IPS-15b (cell line): ENCODE data around the gene MEG3.

Source experiments
- H3K27me3 ChIP-seq: one replicate; pipeline ENCODE4 v1.6.1; 2013; ENCODE audit warnings: low read length; ENCODE audit not compliant: control insufficient read depth, insufficient read depth
- H3K36me3 ChIP-seq: one replicate; pipeline ENCODE4 v1.6.1; 2013; ENCODE audit warnings: low read length; ENCODE audit not compliant: control insufficient read depth, insufficient read depth
- H3K4me1 ChIP-seq: one replicate; pipeline ENCODE4 v1.6.1; 2013; ENCODE audit warnings: mild to moderate bottlenecking, low read length; ENCODE audit not compliant: control insufficient read depth, insufficient read depth
- H3K4me3 ChIP-seq: one replicate; pipeline ENCODE4 v1.5.1; 2013; ENCODE audit warnings: low read depth, low read length
- H3K9ac ChIP-seq: one replicate; pipeline ENCODE4 v1.6.1; 2013; ENCODE audit warnings: low read depth, mild to moderate bottlenecking, low read length
- H3K9me3 ChIP-seq: one replicate; pipeline ENCODE4 v1.6.1; 2013; ENCODE audit warnings: mild to moderate bottlenecking, low read length; ENCODE audit not compliant: control insufficient read depth, insufficient read depth

Gene MEG3

DNA sequence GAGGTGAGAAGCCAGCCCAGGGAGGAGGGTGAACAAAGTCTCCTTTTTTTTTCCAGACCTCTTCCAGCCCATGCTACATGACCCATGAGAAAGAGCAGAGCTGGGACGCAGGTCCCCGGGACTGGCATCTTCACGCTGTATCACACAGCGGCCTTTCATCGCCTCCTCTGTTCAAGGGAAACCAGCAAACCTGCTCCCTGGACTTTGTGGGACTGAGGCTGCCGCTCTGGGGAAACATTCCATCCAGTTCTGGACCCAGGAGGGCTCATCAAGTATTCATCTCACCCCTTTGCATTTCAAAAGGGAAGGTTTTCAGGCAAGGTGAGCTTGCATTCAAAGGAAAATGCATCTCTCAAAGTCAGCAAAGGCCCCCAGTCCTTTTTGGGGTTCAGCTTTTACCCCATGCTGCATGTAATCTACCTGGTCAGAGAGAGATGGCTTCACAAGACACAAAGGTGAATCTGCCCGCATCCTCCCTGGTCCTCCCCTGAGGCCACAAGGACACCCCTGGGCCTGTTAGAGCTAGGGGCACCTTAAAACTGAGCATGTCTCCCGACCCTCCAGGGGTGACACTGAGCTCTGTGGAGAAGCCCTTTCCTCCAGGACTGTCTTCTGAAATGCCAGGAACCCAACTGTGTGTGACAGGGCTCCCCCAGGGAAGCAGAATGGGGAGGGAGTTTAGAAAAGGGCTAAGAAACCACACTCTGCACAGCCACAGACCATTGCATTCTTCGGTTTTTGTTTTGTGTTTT is 21.2 kb upstream of the MEG3 start:
- Histone ChIP-seq H3K36me3 (no peaks in the 10 kb centered on the region), H3K27me3 (no peaks in the 10 kb centered on the region), H3K9ac (no peak overlapping the region), H3K4me3 (no peak overlapping the region), H3K4me1 (peaks cover 6% of the 10 kb centered on the region), H3K9me3 (peaks cover 23% of the 10 kb centered on the region)

DNA sequence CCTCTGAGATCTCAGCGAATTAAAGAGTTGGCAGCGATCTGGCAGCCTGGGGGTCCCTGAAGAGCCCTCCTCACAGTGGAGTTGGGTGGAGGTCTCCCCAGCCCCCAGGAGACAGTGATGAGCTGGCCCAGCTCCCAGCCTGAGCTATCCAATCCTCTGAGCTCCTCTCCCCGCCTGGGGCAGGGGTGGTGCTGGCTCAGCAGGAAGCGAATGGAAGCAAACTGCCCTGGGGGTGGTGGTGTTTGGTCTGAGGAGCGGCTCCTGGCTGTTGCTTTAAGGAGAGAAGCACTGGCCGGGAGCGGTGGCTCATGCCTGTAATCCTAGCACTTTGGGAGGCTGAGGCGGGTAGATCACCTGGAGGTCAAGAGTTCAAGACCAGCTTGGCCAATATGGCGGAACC is 19.5 kb upstream of the MEG3 start:
- Histone ChIP-seq H3K4me3 (no peak overlapping the region), H3K9me3 (peaks cover 29% of the 10 kb centered on the region)

DNA sequence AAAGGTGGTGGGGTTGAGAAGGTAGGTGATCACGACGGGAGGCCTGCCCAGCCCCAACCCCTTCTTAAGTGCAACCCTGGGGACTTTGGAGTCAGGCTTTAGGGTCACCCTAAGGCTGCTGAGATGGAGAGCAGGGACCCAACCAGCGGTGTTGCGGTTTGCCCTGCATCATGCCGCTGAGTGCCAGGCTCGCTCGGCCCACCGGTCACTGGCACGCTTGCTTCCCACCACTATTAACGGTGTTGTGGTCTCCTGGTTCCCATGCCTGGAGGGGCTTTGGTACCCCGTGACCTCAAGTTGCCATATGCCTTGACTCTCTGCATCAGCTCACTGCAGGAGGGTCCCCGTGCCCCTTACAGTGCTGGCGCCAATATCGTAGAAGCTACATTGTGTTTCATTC is 18.4 kb upstream of the MEG3 start:
- H3K36me3 ChIP-seq: no peaks in the 10 kb centered on the region
- peaks cover 6% of the 10 kb centered on the region for H3K4me1 ChIP-seq
- no peak overlapping the region for H3K4me3 ChIP-seq
- no peak overlapping the region for H3K9ac ChIP-seq
- no peaks in the 10 kb centered on the region for H3K27me3 ChIP-seq
- H3K9me3 ChIP-seq: peaks cover 32% of the 10 kb centered on the region

More for the DNA sequence above, 19.5 kb upstream of the MEG3 start:
- Histone ChIP-seq H3K4me1 (peaks cover 6% of the 10 kb centered on the region), H3K9ac (no peak overlapping the region), H3K36me3 (no peaks in the 10 kb centered on the region), H3K27me3 (no peaks in the 10 kb centered on the region)

GRCh38 chr14:100807979-100808734 is 17.8 kb upstream of the MEG3 start:
- H3K36me3 ChIP-seq: no peaks in the 10 kb centered on the region
- no peak overlapping the region for H3K4me3 ChIP-seq
- no peak overlapping the region for H3K9ac ChIP-seq
- H3K27me3 ChIP-seq: no peaks in the 10 kb centered on the region
- H3K9me3 ChIP-seq: peaks cover 32% of the 10 kb centered on the region
- H3K4me1 ChIP-seq: peaks cover 6% of the 10 kb centered on the region

DNA sequence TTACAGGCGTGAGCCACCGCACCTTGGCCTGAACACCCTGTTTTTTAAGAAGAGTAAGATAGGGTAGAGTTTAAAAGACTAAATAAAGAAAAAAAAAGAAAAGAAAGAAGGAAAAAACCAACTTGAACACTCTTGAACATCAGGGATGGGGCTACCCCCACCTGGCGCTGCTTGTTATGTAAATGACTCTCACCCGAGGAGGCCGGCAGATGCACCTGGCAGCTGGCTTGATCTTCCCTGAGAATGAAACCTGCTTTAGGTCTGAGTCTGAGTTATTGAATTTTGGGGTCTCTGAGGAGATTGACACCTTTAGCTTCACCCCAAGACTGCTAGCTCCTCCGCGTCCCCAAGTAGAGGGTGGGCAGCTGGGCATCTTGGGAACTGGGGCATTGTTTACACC is 15.5 kb upstream of the MEG3 start:
- Histone ChIP-seq H3K4me3 (no peak overlapping the region), H3K9me3 (peaks cover 32% of the 10 kb centered on the region)

DNA sequence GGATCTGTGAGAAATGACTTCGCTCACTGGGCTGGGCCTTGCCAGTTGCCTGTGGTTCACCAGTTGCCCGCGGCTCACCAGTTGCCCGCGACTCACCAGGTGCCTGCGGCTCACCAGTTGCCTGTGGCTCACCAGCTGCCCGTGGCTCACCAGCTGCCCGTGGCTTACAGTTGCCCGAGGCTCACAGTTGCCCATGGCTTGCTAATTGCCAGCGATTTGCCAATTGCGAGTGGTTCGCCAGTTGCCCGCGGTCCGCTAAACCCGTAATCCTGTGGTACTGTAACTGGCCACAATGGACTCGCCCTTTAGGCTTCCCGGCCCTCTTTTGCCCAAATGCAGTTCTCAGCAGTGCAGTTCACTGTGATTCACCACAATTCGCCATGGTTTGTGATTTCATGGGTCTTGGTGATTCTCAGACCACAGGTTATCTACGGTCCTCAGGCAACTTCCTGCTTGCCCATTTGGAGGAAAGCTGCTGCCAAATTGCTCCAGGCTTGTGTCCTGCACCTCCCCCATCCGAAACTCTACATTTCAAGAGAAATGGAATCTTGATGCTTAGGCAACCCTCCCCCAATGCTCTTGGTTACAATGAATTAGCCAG is 15.0 kb upstream of the MEG3 start:
- no peaks in the 10 kb centered on the region for H3K27me3 ChIP-seq
- H3K9me3 ChIP-seq: peaks cover 32% of the 10 kb centered on the region
- no peaks in the 10 kb centered on the region for H3K4me1 ChIP-seq
- no peak overlapping the region for H3K4me3 ChIP-seq
- no peak overlapping the region for H3K9ac ChIP-seq
- H3K36me3 ChIP-seq: no peaks in the 10 kb centered on the region

More for the DNA sequence above, 15.5 kb upstream of the MEG3 start:
- Histone ChIP-seq H3K4me1 (no peaks in the 10 kb centered on the region), H3K27me3 (no peaks in the 10 kb centered on the region), H3K36me3 (no peaks in the 10 kb centered on the region), H3K9ac (no peak overlapping the region)

- Histone ChIP-seq H3K4me3 (no peak overlapping the region), H3K9ac (no peak overlapping the region), H3K27me3 (no peaks in the 10 kb centered on the region), H3K36me3 (no peaks in the 10 kb centered on the region), H3K9me3 (peaks cover 22% of the 10 kb centered on the region), H3K4me1 (no peaks in the 10 kb centered on the region)
Observed at GRCh38 chr14:100813291-100813690, 12.6 kb upstream of the MEG3 start.

DNA sequence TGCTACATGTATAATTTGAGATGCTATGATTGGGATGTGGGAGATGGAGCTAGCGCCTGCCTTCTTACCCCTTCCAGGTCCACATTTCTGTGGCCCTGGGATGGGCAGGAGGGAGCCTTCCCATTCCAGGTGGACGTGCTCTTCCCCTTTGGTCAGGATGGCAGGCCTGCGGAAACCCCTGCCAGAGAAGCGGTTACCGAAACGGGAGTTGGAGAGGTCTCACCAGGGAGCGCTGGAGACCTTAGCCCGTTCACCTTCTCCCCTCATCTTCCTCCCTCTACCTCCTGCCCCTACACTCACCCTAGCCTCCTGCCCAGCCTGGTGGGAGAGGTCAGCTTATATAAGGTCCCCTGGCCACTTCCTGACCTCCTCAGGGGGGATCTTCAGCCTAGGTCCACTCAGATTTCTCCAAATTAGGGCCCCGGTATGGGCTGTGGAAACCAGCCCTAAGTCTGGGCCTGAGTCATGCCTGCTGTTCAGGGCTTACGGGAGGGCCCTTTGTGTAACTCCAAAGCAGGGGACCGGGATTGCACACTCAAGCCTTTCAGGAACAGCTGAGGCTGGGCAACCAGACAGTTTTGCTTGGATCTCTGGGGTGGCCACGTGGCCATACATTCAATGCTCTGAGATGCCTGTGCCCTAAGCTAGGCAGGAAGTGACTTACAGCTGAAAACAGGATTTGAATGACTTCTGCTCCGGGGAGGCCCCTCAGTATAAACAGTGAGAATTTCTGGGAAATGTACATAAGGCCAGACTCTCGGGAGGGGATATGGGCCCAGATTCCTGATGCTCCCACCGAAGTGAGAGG is 10.2 kb upstream of the MEG3 start:
- H3K36me3 ChIP-seq: no peaks in the 10 kb centered on the region
- no peaks in the 10 kb centered on the region for H3K27me3 ChIP-seq
- H3K9ac ChIP-seq: no peak overlapping the region
- H3K9me3 ChIP-seq: peaks cover 5% of the 10 kb centered on the region
- no peak overlapping the region for H3K4me3 ChIP-seq
- H3K4me1 ChIP-seq: no peaks in the 10 kb centered on the region

- H3K4me1 ChIP-seq: no peaks in the 10 kb centered on the region
- H3K4me3 ChIP-seq: no peak overlapping the region
- no peaks in the 10 kb centered on the region for H3K27me3 ChIP-seq
- peaks cover 2% of the 10 kb centered on the region for H3K9me3 ChIP-seq
- no peak overlapping the region for H3K9ac ChIP-seq
- no peaks in the 10 kb centered on the region for H3K36me3 ChIP-seq
Observed at GRCh38 chr14:100816286-100816949, 9.5 kb upstream of the MEG3 start.

GRCh38 chr14:100816950-100817901 is 8.7 kb upstream of the MEG3 start:
- H3K9me3 ChIP-seq: no peaks in the 10 kb centered on the region
- H3K4me1 ChIP-seq: no peaks in the 10 kb centered on the region
- no peak overlapping the region for H3K9ac ChIP-seq
- no peaks in the 10 kb centered on the region for H3K27me3 ChIP-seq
- H3K4me3 ChIP-seq: no peak overlapping the region
- H3K36me3 ChIP-seq: no peaks in the 10 kb centered on the region
